Activated naive CD4-positive, alpha-beta T cell treated with anti-CD3 and anti-CD28 coated beads for 36 hours (primary cell): ENCODE measurements around the gene LYZL6. TPM values are rescaled to one million over a fixed set of nuclear protein-coding genes. Genes with fewer than 3 reads are reported as not detected.
A peak's percentile ranks its signal among the peaks of the same experiment; 100 is the strongest.

ENCODE experiments used
- CTCF ChIA-PET: fragments of 350-600 bp; sonication (Branson Sonifier 250); formaldehyde crosslinking; loops from one replicate; lab custom pipeline; 2021; ENCODE audit warnings: antibody characterized with exemption; lab: Charles Lee
- DNase-seq: peaks from one replicate; pipeline ENCODE4 v3.0.0-alpha.2; 2020
- H3K27ac Mint-ChIP-seq: one replicate; pipeline ENCODE4 v1.8.0; 2021; ENCODE audit warnings: mild to moderate bottlenecking, mixed read lengths
- H3K27me3 Mint-ChIP-seq: one replicate; pipeline ENCODE4 v1.8.0; 2021; ENCODE audit warnings: low read depth, mixed read lengths
- H3K36me3 Mint-ChIP-seq: one replicate; pipeline ENCODE4 v1.8.0; 2021; ENCODE audit warnings: low read depth, mixed read lengths
- H3K4me1 Mint-ChIP-seq: one replicate; pipeline ENCODE4 v1.8.0; 2021; ENCODE audit warnings: low read depth, mixed read lengths
- H3K4me3 Mint-ChIP-seq: one replicate; pipeline ENCODE4 v1.8.0; 2021; ENCODE audit warnings: mild to moderate bottlenecking, moderate library complexity, mixed read lengths
- H3K9me3 Mint-ChIP-seq: one replicate; pipeline ENCODE4 v1.8.0; 2021; ENCODE audit warnings: mixed read lengths
- intact Hi-C: fragments of 100-400 bp; cut with micrococcal nuclease; formaldehyde crosslinking; loops from one replicate; pipeline ENCODE4 v1.15.1; 2023
- total RNA-seq, 2 experiments: library from RNA; stranded (reverse); gene quantifications; one replicate each; pipeline ENCODE4 v1.2.3, GENCODE V29; 2021

The LYZL6 gene
- total RNA-seq, 2 experiments from 2014 or later, result not detected

- Mint-ChIP-seq H3K27ac (no peak overlapping the region), H3K27me3 (no peaks in the 10 kb centered on the region), H3K9me3 (no peaks in the 10 kb centered on the region), H3K36me3 (no peaks in the 10 kb centered on the region), H3K4me3 (no peak overlapping the region), H3K4me1 (peaks cover 22% of the 10 kb centered on the region)
- DNase-seq, result no peak
- intact Hi-C loops, result no loop called here
- CTCF ChIA-PET, result interaction anchor here (0.6 kb wide), 1 partner anchor 41 kb away, joined by 3 read pairs; no protein-coding TSS in a partner anchor
These were observed 53.4 kb downstream of the LYZL6 start for GRCh38 chr17:35889818-35890773.

- Mint-ChIP-seq H3K4me3 (no peak overlapping the region), H3K27me3 (no peaks in the 10 kb centered on the region), H3K9me3 (no peaks in the 10 kb centered on the region), H3K27ac (no peak overlapping the region), H3K4me1 (peaks cover 22% of the 10 kb centered on the region), H3K36me3 (no peaks in the 10 kb centered on the region)
- CTCF ChIA-PET, result no interaction called here
- DNase-seq, result peak; percentile 11
- intact Hi-C loops, result no loop called here
These were observed 54.3 kb downstream of the LYZL6 start for GRCh38 chr17:35889241-35889640.

Other genes with a start within 250 kb of the LYZL6 start
- 1 to 10 TPM in 1 of 2 experiments, under 1 TPM in 1; 0.96 to 1.1 TPM for gene RASL10B, start 212.1 kb downstream of the LYZL6 start, total RNA-seq
- under 1 TPM in 1 of 2 experiments, not detected in 1; 0.07 TPM for gene GAS2L2, start 190.5 kb downstream of the LYZL6 start, total RNA-seq
- not detected for gene C17orf50, start 182.8 kb downstream of the LYZL6 start, total RNA-seq
- under 1 TPM; 0.19 to 0.35 TPM for gene MMP28, start 148.1 kb downstream of the LYZL6 start, total RNA-seq
- gene TAF15, start 134.2 kb downstream of the LYZL6 start, total RNA-seq, result 100 to 1,000 TPM; 252 to 256 TPM
- gene HEATR9, start 74.8 kb downstream of the LYZL6 start, total RNA-seq, result not detected
- gene CCL5, start 63.4 kb downstream of the LYZL6 start, total RNA-seq, result 1 to 10 TPM; 1.9 to 2.5 TPM
- 10 to 100 TPM; 18.6 to 21.6 TPM for gene RDM1, start 12.9 kb downstream of the LYZL6 start, total RNA-seq
- not detected for gene CCL16, start 37.8 kb upstream of the LYZL6 start, total RNA-seq
- not detected for gene CCL14, start 43.0 kb upstream of the LYZL6 start, total RNA-seq
- not detected for gene CCL15, start 57.8 kb upstream of the LYZL6 start, total RNA-seq
- not detected for gene CCL23, start 74.3 kb upstream of the LYZL6 start, total RNA-seq
- gene CCL18, start 120.6 kb upstream of the LYZL6 start, total RNA-seq, result not detected
- 1 to 10 TPM; 8.3 TPM for gene CCL3, start 146.4 kb upstream of the LYZL6 start, total RNA-seq
- gene CCL4, start 160.1 kb upstream of the LYZL6 start, total RNA-seq, result 1 to 10 TPM; 4.6 to 5.5 TPM
- gene TBC1D3B, start 232.9 kb upstream of the LYZL6 start, total RNA-seq, result 1 to 10 TPM; 1.8 to 2.6 TPM